ENCODE data around the gene COX19. TPM values are rescaled to one million over a fixed set of nuclear protein-coding genes. Genes with fewer than 3 reads are reported as not detected.

COX19 gene
- total and polyA plus RNA-seq, 2 donors (not counting 1 experiment from before 2014, with no cell fraction given), result 14.7 to 38.3 TPM

DNA sequence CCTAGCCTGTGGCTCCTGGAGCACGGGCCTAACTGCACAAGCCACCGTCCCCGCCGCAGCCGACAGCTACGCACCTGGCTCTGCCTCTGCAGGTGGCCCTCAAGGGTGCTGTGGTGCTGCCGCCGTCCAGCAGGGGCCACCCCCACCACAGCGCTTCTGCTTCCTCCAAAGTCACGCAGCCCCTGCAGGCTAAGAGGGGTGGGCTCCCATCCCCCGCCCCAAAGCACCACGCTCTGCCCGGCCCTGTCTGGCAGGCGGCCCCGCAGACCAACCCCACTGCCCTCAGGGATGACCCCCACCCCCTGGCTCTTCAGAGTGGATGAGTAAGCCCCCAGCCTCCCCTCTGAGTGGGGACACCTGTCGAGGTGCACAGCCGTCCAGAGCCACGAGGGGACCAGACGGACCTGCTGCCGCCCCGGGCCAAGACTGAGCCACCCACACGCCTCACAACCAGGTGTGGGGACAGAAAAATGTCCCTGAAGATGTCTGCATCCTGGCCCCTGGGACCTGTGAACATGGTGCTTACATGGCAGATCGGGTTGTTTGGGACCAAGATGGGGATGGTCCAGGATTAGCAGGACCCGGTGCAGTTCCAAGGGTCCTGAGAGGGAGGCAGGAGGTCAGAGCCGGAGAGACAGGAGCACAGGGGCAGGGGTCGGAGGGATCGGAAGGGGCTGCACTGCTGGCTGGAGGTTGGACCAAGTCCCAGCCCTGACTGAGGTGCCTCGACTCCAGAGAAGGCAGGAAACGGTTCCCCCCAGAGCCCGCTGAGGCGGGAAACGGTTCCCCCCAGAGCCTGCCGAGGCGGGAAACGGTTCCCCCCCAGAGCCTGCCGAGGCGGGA lies 11.9 kb downstream of the COX19 start:
- H3K9me3 ChIP-seq (ENCODE audit: control extremely low read depth in 1 of 3, control insufficient read depth in 2 of 3, insufficient read depth in 1 of 3, low read length in 2 of 3), result peaks cover 0 to 13% (median 0%) of the 10 kb centered on the region in 3 donors
- TF ChIP-seq EZH2 (IDR thresholded peaks at IDR 0.05; ENCODE audit: borderline replicate concordance, insufficient read depth, low read depth, low read length, poor library complexity, severe bottlenecking), result no peak
- peaks cover 27% of the 10 kb centered on the region for H3K4me1 Mint-ChIP-seq
- H3K27me3 ChIP-seq (replicated peaks in 1 of 4; ENCODE audit: control extremely low read depth in 1 of 4, control insufficient read depth in 3 of 4, insufficient read depth in 4 of 4, low read length in 3 of 4), result peaks cover 0 to 23% (median 0%) of the 10 kb centered on the region in 4 experiments
- ChIA-PET CTCF (no interaction called here), POLR2A (no interaction called here)
- H3K27me3 Mint-ChIP-seq, result peaks cover 19% of the 10 kb centered on the region
- H3K4me2 ChIP-seq (replicated peaks; ENCODE audit: low read depth, low read length, poor library complexity, severe bottlenecking), result peak overlapping the region; percentile 68
- H3K9ac ChIP-seq (ENCODE audit: low read length), result peak overlapping the region; percentile 26
- peaks cover 47% of the 10 kb centered on the region for H4K20me1 ChIP-seq (ENCODE audit: control insufficient read depth, insufficient read depth, low read length, poor library complexity, severe bottlenecking)
- no peak overlapping the region for H3K4me3 ChIP-seq (ENCODE audit: control extremely low read depth in 1 of 5, extremely low read depth in 1 of 5, insufficient read depth in 1 of 5, low read depth in 2 of 5, low read length in 4 of 5)
- peak overlapping the region; percentile 33 for H3K4me3 Mint-ChIP-seq
- peaks cover 17 to 31% of the 10 kb centered on the region in 2 donors for H3K4me1 ChIP-seq (ENCODE audit: control insufficient read depth in 2 of 2, insufficient read depth in 2 of 2, low read length in 2 of 2)
- peaks cover 0 to 21% of the 10 kb centered on the region in 2 experiments for H3K36me3 ChIP-seq (replicated peaks in 1 of 2; ENCODE audit: control extremely low read depth in 1 of 2, control insufficient read depth in 1 of 2, extremely low read depth in 1 of 2, insufficient read depth in 2 of 2, low read length in 1 of 2)
- H3K27ac Mint-ChIP-seq, result no peak overlapping the region
- no peak overlapping the region for H3K27ac ChIP-seq (ENCODE audit: low read length in 2 of 2)
- H3K79me2 ChIP-seq (ENCODE audit: control insufficient read depth, insufficient read depth, low read length), result peaks cover 4% of the 10 kb centered on the region
- H3K9me3 Mint-ChIP-seq (ENCODE audit: insufficient read depth), result no peaks in the 10 kb centered on the region
- no peak overlapping the region for H2AFZ ChIP-seq (ENCODE audit: insufficient read depth, low read depth, low read length, poor library complexity, severe bottlenecking)
- intact Hi-C loops (cut with micrococcal nuclease), result no loop called here
- WGBS (ENCODE audit: insufficient coverage), result 16% methylated on average over 36 of the region's 37 CpGs
- DNase-seq, result peak; percentile 59
- peak; percentile 19 for ATAC-seq (ENCODE audit: low read depth)

DNA sequence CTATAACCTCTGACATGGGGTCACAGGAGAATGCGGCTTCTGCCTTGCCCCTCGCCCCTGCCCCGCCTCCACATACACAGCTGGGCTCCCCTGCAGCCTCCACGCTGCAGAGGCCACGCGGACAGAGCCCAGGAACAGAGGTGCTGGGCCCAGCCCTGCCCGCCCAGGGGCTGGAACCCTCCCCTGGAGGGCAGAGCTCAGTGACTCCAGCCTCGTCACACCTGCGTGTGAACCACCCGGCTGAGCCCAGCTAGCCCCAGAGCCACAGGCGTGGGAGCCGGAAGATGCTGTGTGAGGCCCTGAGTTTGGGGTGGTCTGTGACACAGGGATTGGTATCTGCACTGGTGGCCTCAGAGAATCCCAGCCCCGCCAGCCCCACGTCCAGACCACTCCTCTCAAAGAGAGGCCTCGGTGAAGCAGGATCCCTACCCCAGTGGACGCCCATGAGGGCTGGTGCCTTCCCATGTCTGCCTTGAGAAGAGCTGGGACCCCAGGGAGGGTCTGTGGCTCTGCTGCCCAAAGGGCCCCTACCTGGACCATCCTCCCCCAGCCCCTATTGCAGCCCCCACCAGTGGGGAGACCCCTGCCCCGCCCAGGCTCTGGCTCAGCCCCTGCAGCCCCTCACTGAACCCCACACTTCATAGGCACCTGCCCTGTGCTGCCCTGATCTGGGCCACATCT lies 12.8 kb downstream of the COX19 start:
- peaks cover 0 to 15% (median 0%) of the 10 kb centered on the region in 3 donors for H3K9me3 ChIP-seq (ENCODE audit: control extremely low read depth in 1 of 3, control insufficient read depth in 2 of 3, insufficient read depth in 1 of 3, low read length in 2 of 3)
- intact Hi-C loops (cut with micrococcal nuclease), result no loop called here
- peaks cover 0 to 23% (median 0%) of the 10 kb centered on the region in 4 experiments for H3K27me3 ChIP-seq (replicated peaks in 1 of 4; ENCODE audit: control extremely low read depth in 1 of 4, control insufficient read depth in 3 of 4, insufficient read depth in 4 of 4, low read length in 3 of 4)
- H4K20me1 ChIP-seq (ENCODE audit: control insufficient read depth, insufficient read depth, low read length, poor library complexity, severe bottlenecking), result peaks cover 38% of the 10 kb centered on the region
- no peak overlapping the region for H3K4me3 Mint-ChIP-seq
- H3K36me3 ChIP-seq (replicated peaks in 1 of 2; ENCODE audit: control extremely low read depth in 1 of 2, control insufficient read depth in 1 of 2, extremely low read depth in 1 of 2, insufficient read depth in 2 of 2, low read length in 1 of 2), result peaks cover 0 to 12% of the 10 kb centered on the region in 2 experiments
- TF ChIP-seq EZH2 (IDR thresholded peaks at IDR 0.05; ENCODE audit: borderline replicate concordance, insufficient read depth, low read depth, low read length, poor library complexity, severe bottlenecking), result no peak
- TF ChIP-seq, protein P1, sequence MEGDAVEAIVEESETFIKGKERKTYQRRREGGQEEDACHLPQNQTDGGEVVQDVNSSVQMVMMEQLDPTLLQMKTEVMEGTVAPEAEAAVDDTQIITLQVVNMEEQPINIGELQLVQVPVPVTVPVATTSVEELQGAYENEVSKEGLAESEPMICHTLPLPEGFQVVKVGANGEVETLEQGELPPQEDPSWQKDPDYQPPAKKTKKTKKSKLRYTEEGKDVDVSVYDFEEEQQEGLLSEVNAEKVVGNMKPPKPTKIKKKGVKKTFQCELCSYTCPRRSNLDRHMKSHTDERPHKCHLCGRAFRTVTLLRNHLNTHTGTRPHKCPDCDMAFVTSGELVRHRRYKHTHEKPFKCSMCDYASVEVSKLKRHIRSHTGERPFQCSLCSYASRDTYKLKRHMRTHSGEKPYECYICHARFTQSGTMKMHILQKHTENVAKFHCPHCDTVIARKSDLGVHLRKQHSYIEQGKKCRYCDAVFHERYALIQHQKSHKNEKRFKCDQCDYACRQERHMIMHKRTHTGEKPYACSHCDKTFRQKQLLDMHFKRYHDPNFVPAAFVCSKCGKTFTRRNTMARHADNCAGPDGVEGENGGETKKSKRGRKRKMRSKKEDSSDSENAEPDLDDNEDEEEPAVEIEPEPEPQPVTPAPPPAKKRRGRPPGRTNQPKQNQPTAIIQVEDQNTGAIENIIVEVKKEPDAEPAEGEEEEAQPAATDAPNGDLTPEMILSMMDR (IDR thresholded peaks at IDR 0.05), result no peak
- H3K4me2 ChIP-seq (replicated peaks; ENCODE audit: low read depth, low read length, poor library complexity, severe bottlenecking), result peak overlapping the region; percentile 68
- ChIA-PET CTCF (interaction anchor here (0.6 to 0.9 kb wide), 2 partner anchors 53 to 98 kb away, joined by 3 read pairs; no protein-coding TSS in a partner anchor), POLR2A (no interaction called here)
- H3K79me2 ChIP-seq (ENCODE audit: control insufficient read depth, insufficient read depth, low read length), result no peaks in the 10 kb centered on the region
- no peak for DNase-seq
- no peaks in the 10 kb centered on the region for H3K9me3 Mint-ChIP-seq (ENCODE audit: insufficient read depth)
- no peak overlapping the region for H3K4me3 ChIP-seq (ENCODE audit: control extremely low read depth in 1 of 5, extremely low read depth in 1 of 5, insufficient read depth in 1 of 5, low read depth in 2 of 5, low read length in 4 of 5)
- no peak overlapping the region for H3K27ac Mint-ChIP-seq
- no peak overlapping the region for H3K27ac ChIP-seq (ENCODE audit: low read length in 2 of 2)
- WGBS (ENCODE audit: insufficient coverage), result 97% methylated on average over 14 of the region's 17 CpGs
- H3K9ac ChIP-seq (ENCODE audit: low read length), result no peak overlapping the region
- no peak for ATAC-seq (ENCODE audit: low read depth)
- H3K4me1 ChIP-seq (ENCODE audit: control insufficient read depth in 2 of 2, insufficient read depth in 2 of 2, low read length in 2 of 2), result peaks cover 17 to 35% of the 10 kb centered on the region in 2 donors
- peaks cover 19% of the 10 kb centered on the region for H3K27me3 Mint-ChIP-seq
- peaks cover 27% of the 10 kb centered on the region for H3K4me1 Mint-ChIP-seq
- H2AFZ ChIP-seq (ENCODE audit: insufficient read depth, low read depth, low read length, poor library complexity, severe bottlenecking), result no peak overlapping the region

All from B cell (primary cell).